SU-DHL-6 (cell line): ENCODE results near the gene OAS3.

ENCODE experiments used
- H2AFZ ChIP-seq: fragments of 200-600 bp; sonication (generic); 2 replicates; pipeline ENCODE4 v1.6.1; 2014; ENCODE audit warnings: low read depth, mild to moderate bottlenecking, moderate library complexity, mixed read lengths, antibody characterized with exemption, low read length; ENCODE audit not compliant: severe bottlenecking
- H3F3A ChIP-seq: fragments of 200-600 bp; shearing (Covaris generic); 2 replicates; pipeline ENCODE4 v1.6.0; 2016; ENCODE audit warnings: antibody characterized with exemption, mild to moderate bottlenecking; ENCODE audit not compliant: insufficient read depth
- H3K27ac ChIP-seq: fragments of 200-600 bp; sonication (generic); 2 replicates; pipeline ENCODE4 v1.5.1; 2016; ENCODE audit warnings: low read depth, mild to moderate bottlenecking, low read length, moderate library complexity, mixed read lengths
- H3K27me3 ChIP-seq: fragments of 200-600 bp; sonication (generic), shearing (Covaris generic); 2 replicates; pipeline ENCODE4 v1.6.0; 2014; ENCODE audit warnings: mild to moderate bottlenecking, low read length
- H3K36me3 ChIP-seq: fragments of 200-600 bp; sonication (generic); 2 replicates; pipeline ENCODE4 v1.6.1; 2014; ENCODE audit warnings: mild to moderate bottlenecking, low read length, mixed read lengths
- H3K4me2 ChIP-seq: fragments of 300-600, 200-600 bp; shearing (Covaris generic), sonication (generic); 2 replicates; pipeline ENCODE4 v1.6.0; 2014; ENCODE audit warnings: low read length, low read depth, mild to moderate bottlenecking; ENCODE audit not compliant: poor library complexity, severe bottlenecking
- H3K4me3 ChIP-seq: fragments of 200-600 bp; sonication (generic); 2 replicates; pipeline ENCODE4 v1.5.1; 2014; ENCODE audit warnings: antibody characterized with exemption, low read length, mild to moderate bottlenecking, mixed read lengths; ENCODE audit not compliant: insufficient read depth, poor library complexity, severe bottlenecking
- H3K79me2 ChIP-seq: fragments of 200-600 bp; sonication (generic); 2 replicates; pipeline ENCODE4 v1.6.1; 2014; ENCODE audit warnings: mild to moderate bottlenecking, low read length, moderate library complexity; ENCODE audit not compliant: insufficient read depth
- H3K9ac ChIP-seq: fragments of 200-600 bp; sonication (generic); 2 replicates; pipeline ENCODE4 v1.7.0; 2014; ENCODE audit warnings: mild to moderate bottlenecking, low read length
- H3K9me2 ChIP-seq: fragments of 200-600 bp; sonication (generic); replicated peaks from 2 replicates; pipeline ENCODE4 v1.6.1; 2014; ENCODE audit warnings: low read length; ENCODE audit not compliant: insufficient read depth
- H3K9me3 ChIP-seq: fragments of 200-600 bp; sonication (generic); 2 replicates; pipeline ENCODE4 v1.6.1; 2014; ENCODE audit warnings: low read length, mixed read lengths; ENCODE audit not compliant: insufficient read depth
- H4K20me1 ChIP-seq: fragments of 200-600 bp; sonication (generic); 2 replicates; pipeline ENCODE4 v1.6.1; 2014; ENCODE audit warnings: low read depth, mild to moderate bottlenecking, antibody characterized with exemption, low read length, moderate library complexity, mixed read lengths
- CTCF ChIP-seq: fragments of 200-600 bp; sonication (generic); IDR thresholded peaks from one replicate; pipeline ENCODE4 v1.5.1; 2017; ENCODE audit warnings: antibody characterized with exemption, mild to moderate bottlenecking, low read length, moderate library complexity; ENCODE audit not compliant: insufficient read depth, poor library complexity, severe bottlenecking
- EZH2phosphoT487 ChIP-seq: fragments of 200-600 bp; sonication (generic), shearing (Covaris generic); conservative IDR thresholded peaks from 2 replicates; pipeline ENCODE4 v1.6.1; 2018; ENCODE audit warnings: mild to moderate bottlenecking, antibody characterized with exemption, low read length, moderate library complexity, mixed read lengths

Gene OAS3

DNA sequence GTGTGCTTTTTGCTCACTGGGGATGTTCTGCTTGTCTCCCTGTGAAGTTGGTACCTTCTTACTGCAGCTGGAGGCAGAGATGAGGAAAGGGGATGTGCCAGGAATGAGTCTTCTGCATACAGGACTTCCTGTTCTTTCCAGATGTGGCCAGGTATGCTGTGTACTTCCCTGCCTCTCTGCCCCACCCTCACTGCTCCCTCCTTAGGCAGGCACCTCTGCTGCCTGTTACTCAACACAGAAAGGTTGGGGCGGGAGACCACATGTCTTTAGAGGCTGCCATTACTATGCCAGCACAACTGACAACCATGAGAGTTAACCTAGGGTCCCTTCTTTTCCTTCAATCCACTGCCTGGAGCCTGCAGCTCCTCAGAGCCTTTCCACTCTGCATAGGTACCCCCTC is 2.0 kb upstream of the OAS3 start:
- Histone ChIP-seq H3K4me3 (no peak overlapping the region), H3K79me2 (no peaks in the 10 kb centered on the region), H3K4me2 (no peak overlapping the region), H3K9me3 (no peaks in the 10 kb centered on the region), H3K36me3 (no peaks in the 10 kb centered on the region), H3K27ac (no peak overlapping the region), H3K27me3 (no peaks in the 10 kb centered on the region), H2AFZ (no peak overlapping the region), H3K9ac (no peak overlapping the region), H4K20me1 (no peaks in the 10 kb centered on the region), H3F3A (no peaks in the 10 kb centered on the region), H3K9me2 (no peaks in the 10 kb centered on the region)
- TF ChIP-seq CTCF (no peak), EZH2phosphoT487 (no peak)

DNA sequence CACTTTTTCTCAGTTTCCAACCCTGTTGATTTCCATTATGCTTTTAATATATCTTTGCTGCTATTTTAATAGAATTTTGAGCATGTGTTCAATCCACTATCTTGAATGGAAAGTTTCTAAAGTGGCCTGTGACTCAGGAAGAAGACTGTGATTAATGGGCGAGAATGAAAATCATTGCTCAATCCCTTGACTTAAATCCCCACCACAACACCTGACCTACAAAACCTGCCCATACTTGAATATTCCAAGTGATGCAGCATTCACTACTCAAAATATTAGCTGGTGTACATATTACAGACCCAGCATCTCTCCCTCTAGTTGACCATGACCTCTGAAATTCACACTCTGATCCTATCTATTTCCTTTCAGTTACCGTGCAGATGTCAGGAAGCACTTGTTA is 1.3 kb upstream of the OAS3 start:
- Histone ChIP-seq H3K9ac (no peak overlapping the region), H3K79me2 (no peaks in the 10 kb centered on the region), H3K4me2 (no peak overlapping the region), H3K4me3 (no peak overlapping the region), H3F3A (no peaks in the 10 kb centered on the region), H2AFZ (no peak overlapping the region), H4K20me1 (no peaks in the 10 kb centered on the region), H3K27me3 (no peaks in the 10 kb centered on the region), H3K27ac (no peak overlapping the region), H3K36me3 (no peaks in the 10 kb centered on the region), H3K9me2 (no peaks in the 10 kb centered on the region), H3K9me3 (no peaks in the 10 kb centered on the region)
- no peak for TF ChIP-seq EZH2phosphoT487
- TF ChIP-seq CTCF: no peak

GRCh38 chr12:112938751-112939150 is 477 bp downstream of the OAS3 start:
- peak overlapping the region; percentile 35 for H3K4me3 ChIP-seq
- peak overlapping the region; percentile 63 for H3K4me2 ChIP-seq
- TF ChIP-seq CTCF: no peak
- no peak for TF ChIP-seq EZH2phosphoT487
- H3F3A ChIP-seq: no peaks in the 10 kb centered on the region
- peak overlapping the region; percentile 26; the same call in 1 of the 2 replicates for H3K27ac ChIP-seq
- H3K27me3 ChIP-seq: no peaks in the 10 kb centered on the region
- H3K9me2 ChIP-seq: no peaks in the 10 kb centered on the region
- H4K20me1 ChIP-seq: no peaks in the 10 kb centered on the region
- H3K9ac ChIP-seq: peak overlapping the region; percentile 48
- no peaks in the 10 kb centered on the region for H3K79me2 ChIP-seq
- no peaks in the 10 kb centered on the region for H3K9me3 ChIP-seq
- H3K36me3 ChIP-seq: no peaks in the 10 kb centered on the region
- H2AFZ ChIP-seq: peak overlapping the region; percentile 35
